ENCODE results near the gene PIAS1.
A peak's percentile ranks its signal among the peaks of the same experiment; 100 is the strongest.

PIAS1 gene

DNA sequence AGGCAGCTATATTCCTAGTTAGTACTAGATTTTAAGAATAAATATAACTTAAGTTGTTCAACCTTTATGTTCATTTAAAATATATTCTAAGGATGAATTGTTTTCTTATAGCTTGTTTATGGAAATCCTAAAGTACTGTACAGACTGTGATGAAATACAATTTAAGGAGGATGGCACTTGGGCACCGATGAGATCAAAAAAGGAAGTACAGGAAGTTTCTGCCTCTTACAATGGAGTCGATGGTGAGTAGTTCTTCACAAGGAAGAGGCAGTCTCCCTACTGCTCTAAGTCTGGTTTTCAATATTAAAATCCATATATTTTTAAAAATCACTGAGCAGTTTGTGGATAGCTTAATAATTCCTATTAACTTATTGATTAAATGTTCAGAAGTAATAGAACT, 121.4 kb downstream of the PIAS1 start:
- TF ChIP-seq, protein P1, sequence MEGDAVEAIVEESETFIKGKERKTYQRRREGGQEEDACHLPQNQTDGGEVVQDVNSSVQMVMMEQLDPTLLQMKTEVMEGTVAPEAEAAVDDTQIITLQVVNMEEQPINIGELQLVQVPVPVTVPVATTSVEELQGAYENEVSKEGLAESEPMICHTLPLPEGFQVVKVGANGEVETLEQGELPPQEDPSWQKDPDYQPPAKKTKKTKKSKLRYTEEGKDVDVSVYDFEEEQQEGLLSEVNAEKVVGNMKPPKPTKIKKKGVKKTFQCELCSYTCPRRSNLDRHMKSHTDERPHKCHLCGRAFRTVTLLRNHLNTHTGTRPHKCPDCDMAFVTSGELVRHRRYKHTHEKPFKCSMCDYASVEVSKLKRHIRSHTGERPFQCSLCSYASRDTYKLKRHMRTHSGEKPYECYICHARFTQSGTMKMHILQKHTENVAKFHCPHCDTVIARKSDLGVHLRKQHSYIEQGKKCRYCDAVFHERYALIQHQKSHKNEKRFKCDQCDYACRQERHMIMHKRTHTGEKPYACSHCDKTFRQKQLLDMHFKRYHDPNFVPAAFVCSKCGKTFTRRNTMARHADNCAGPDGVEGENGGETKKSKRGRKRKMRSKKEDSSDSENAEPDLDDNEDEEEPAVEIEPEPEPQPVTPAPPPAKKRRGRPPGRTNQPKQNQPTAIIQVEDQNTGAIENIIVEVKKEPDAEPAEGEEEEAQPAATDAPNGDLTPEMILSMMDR (IDR thresholded peaks at IDR 0.05; ENCODE audit: control insufficient read depth, insufficient read depth, low read depth, low read length, missing control alignments): no peak
- no peak for DNase-seq (ENCODE audit: low read depth)
- no peak overlapping the region for H3K4me3 ChIP-seq (ENCODE audit: control insufficient read depth, low read depth, low read length)

DNA sequence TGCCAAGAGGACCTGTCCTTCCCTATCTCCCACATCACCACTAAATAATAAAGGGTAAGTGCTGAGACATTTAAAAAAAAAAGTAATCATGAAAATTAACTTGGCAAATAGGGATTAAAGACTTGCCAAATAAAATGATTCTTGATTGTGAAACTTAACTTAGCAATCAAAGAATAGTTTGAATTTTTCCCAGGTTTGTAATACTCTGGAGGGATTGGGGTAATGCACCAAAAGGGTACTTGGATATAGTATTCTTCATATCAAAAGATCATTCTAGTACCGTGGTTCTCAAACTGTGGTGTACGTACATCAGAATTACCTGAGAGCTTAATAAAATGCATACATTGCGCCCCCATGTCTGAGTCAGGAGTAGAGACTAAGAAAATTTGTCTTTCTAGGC, 122.5 kb downstream of the PIAS1 start:
- TF ChIP-seq, protein P1 (IDR thresholded peaks at IDR 0.05; ENCODE audit: control insufficient read depth, insufficient read depth, low read depth, low read length, missing control alignments): no peak
- no peak overlapping the region for H3K4me3 ChIP-seq (ENCODE audit: control insufficient read depth, low read depth, low read length)
- DNase-seq (ENCODE audit: low read depth): no peak

DNA sequence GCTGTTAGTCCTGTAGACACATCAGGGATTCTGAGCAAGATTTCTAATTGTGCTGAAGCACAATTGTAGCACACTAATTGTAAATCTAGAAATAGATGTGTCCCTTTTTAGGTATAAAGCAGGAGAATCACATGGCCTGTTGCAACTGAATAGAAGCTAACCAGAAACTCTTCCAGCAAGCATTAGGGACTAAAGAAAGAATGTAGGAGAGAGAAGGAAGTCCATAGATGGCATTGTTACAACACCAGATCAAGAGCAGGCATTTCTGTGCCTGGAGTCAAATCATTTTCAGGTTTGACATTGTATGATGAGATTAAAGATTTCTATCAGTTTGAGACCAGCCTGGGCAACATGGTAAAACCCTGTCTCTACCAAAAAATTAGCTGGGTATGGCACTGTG, 123.6 kb downstream of the PIAS1 start:
- TF ChIP-seq, protein P1 (IDR thresholded peaks at IDR 0.05; ENCODE audit: control insufficient read depth, insufficient read depth, low read depth, low read length, missing control alignments): no peak
- DNase-seq (ENCODE audit: low read depth): no peak

DNA sequence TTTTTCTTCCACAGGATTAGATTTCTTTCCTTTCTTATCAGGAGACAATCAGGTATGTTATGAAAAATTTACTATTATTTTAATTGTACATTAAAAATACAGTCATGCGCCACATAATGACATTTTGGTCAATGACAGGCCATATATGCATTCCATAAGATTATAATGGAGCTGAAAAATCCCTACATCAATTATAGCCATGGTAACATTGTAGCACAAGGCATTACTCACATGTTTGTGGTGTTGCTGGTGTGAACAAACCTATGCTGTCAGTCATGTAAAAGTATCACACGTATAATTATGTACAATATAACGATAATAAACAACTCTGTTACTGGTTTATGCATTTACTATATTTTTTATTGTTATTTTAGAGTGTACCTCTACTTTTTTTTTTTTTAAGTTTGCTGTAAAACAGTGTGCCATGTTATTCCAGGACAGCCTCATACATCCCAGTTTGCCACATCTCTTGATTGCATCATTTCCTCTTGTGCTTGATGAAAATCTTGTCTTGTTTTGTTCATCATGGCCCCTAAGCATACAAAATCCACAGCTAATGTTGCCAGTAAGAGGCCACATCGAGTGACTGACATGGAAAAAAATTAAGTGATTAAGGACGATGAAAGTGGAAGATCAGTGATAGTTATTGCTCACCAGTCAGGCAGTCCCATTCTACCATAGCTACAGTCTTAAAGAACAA, 129.7 kb downstream of the PIAS1 start:
- TF ChIP-seq, protein P1 (IDR thresholded peaks at IDR 0.05; ENCODE audit: control insufficient read depth, insufficient read depth, low read depth, low read length, missing control alignments): no peak
- DNase-seq (ENCODE audit: low read depth): peak; percentile 28
- no peak overlapping the region for H3K4me3 ChIP-seq (ENCODE audit: control insufficient read depth, low read depth, low read length)

More for the DNA sequence above, 123.6 kb downstream of the PIAS1 start:
- no peak overlapping the region for H3K4me3 ChIP-seq (ENCODE audit: control insufficient read depth, low read depth, low read length)

DNA sequence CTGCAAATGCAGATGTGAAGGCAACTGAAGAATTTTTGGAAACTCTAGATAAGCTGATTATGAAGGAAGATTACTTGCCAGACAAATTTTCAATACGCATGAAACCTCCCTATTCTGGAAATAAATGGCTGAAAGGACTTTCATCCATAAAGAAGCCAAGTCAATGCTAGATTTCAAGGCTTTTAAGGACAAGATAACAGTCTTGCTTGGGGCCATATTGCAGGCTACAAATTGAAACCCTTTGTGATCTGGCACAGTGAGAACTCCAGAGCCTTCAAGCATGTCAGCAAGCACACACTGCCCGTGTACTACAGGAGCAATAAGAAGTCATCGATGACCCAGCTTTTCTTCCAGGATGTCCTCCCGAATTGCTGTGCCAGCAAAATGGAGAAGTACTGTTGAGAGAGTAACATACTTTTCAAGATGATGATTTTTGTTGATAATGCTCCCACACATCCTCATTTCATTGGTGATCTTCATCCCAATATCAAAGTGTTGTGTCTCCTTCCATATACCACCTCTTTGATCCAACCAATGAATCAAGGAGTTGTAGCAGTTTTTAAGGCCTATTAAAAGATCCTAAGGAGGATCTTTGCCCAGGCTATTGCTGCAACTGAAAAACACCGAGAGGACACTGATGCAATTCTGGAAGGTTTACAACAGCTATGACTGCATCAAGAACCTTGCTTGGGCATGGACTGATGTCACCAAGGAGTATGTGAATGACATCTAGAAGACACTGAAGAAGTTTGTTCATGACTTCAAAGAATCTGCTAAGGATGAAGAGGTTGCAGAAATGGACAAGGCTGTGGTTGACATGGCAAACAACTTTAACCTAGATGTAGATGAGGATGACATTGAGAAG, 130.7 kb downstream of the PIAS1 start:
- no peak for DNase-seq (ENCODE audit: low read depth)
- H3K4me3 ChIP-seq (ENCODE audit: control insufficient read depth, low read depth, low read length): no peak overlapping the region
- TF ChIP-seq, protein P1 (IDR thresholded peaks at IDR 0.05; ENCODE audit: control insufficient read depth, insufficient read depth, low read depth, low read length, missing control alignments): no peak

DNA sequence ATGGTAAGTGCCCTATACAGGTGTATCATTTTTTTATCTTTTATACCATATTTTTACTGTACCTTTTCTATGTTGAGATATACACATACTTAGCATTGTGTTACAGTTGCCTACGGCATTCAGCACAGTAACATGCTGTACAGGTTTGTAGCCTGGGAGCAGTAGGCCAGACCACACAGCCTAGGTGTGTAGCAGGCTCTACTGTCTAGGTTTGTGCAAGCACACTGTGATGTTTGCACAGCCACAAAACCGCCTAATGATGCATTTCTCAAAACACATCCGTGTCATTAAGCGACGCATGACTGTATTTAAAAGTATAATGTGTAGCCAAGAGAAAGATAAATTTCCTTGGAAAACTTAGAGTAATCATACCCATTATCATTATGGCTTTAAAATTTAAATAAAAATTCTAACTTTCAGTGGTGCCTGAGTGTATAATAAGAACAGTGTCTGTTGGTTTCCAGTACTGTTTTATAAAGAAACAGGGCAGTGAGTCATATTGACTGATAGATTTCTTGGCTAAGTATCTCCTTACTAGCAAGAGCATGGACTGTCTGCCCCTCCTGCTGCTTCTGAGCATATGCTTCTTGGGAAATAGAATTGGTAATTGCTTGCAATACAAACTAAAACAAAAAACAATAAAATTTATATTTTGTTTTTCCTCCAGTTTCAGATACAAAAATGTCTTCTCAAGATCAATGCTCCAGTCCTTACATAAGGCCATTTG, 132.7 kb downstream of the PIAS1 start:
- peak; percentile 41 for DNase-seq (ENCODE audit: low read depth)
- H3K4me3 ChIP-seq (ENCODE audit: control insufficient read depth, low read depth, low read length): no peak overlapping the region
- TF ChIP-seq, protein P1 (IDR thresholded peaks at IDR 0.05; ENCODE audit: control insufficient read depth, insufficient read depth, low read depth, low read length, missing control alignments): no peak
